ENCODE measurements around the gene GPR158.
"Not testable (repeated sequence)": the region's sequence is repeated elsewhere in the genome, so short reads cannot be mapped to it uniquely, and the experiment has no call there.

The GPR158 gene, protein sequence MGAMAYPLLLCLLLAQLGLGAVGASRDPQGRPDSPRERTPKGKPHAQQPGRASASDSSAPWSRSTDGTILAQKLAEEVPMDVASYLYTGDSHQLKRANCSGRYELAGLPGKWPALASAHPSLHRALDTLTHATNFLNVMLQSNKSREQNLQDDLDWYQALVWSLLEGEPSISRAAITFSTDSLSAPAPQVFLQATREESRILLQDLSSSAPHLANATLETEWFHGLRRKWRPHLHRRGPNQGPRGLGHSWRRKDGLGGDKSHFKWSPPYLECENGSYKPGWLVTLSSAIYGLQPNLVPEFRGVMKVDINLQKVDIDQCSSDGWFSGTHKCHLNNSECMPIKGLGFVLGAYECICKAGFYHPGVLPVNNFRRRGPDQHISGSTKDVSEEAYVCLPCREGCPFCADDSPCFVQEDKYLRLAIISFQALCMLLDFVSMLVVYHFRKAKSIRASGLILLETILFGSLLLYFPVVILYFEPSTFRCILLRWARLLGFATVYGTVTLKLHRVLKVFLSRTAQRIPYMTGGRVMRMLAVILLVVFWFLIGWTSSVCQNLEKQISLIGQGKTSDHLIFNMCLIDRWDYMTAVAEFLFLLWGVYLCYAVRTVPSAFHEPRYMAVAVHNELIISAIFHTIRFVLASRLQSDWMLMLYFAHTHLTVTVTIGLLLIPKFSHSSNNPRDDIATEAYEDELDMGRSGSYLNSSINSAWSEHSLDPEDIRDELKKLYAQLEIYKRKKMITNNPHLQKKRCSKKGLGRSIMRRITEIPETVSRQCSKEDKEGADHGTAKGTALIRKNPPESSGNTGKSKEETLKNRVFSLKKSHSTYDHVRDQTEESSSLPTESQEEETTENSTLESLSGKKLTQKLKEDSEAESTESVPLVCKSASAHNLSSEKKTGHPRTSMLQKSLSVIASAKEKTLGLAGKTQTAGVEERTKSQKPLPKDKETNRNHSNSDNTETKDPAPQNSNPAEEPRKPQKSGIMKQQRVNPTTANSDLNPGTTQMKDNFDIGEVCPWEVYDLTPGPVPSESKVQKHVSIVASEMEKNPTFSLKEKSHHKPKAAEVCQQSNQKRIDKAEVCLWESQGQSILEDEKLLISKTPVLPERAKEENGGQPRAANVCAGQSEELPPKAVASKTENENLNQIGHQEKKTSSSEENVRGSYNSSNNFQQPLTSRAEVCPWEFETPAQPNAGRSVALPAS (N-terminal part only)

GRCh38 chr10:25174461-25175230, at the start of gene GPR158:
TSS of gene GPR158 (plus strand) at chr10:25175001. CDS start at chr10:25175421, 420 bp downstream.
- no peak within 1 kb of the TSS for H3K4me3 ChIP-seq (ENCODE audit: low read length)

GRCh38 chr10:25125201-25125611, 49.6 kb upstream of the GPR158 start:
- no peak overlapping the region for H3K4me3 ChIP-seq (ENCODE audit: low read length)
- TF ChIP-seq ZNF274 (IDR thresholded peaks at IDR 0.05; ENCODE audit: low read depth, low read length), result no peak

More at GRCh38 chr10:25174461-25175230, at the start of gene GPR158:
- no peak for TF ChIP-seq ZNF274 (IDR thresholded peaks at IDR 0.05; ENCODE audit: low read depth, low read length)

DNA sequence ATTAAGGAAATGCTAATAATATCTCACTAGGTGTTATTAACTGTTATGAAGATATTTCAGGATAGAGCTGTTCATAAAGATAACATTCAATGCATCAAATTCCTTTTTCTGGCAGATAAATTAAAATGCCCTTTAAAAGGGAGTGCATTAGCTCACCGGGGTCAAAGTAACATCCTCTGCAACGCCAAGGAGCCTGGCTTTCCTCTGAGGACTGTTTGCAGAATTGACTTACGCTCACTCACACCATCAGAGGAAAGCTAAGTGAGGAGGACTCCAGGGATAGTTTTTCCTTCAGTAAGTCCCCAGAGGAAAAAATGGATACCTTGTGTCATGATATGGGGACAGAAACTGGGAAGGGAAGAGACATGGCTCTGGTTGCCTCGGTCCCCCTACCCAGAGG, 45.2 kb upstream of the GPR158 start:
- TF ChIP-seq ZNF274 (IDR thresholded peaks at IDR 0.05; ENCODE audit: low read depth, low read length), result no peak
- no peak overlapping the region for H3K4me3 ChIP-seq (ENCODE audit: low read length)

- H3K4me3 ChIP-seq (ENCODE audit: low read length), result no peak overlapping the region
- no peak for TF ChIP-seq ZNF274 (IDR thresholded peaks at IDR 0.05; ENCODE audit: low read depth, low read length)
These were observed 43.9 kb upstream of the GPR158 start for GRCh38 chr10:25130906-25131305.

DNA sequence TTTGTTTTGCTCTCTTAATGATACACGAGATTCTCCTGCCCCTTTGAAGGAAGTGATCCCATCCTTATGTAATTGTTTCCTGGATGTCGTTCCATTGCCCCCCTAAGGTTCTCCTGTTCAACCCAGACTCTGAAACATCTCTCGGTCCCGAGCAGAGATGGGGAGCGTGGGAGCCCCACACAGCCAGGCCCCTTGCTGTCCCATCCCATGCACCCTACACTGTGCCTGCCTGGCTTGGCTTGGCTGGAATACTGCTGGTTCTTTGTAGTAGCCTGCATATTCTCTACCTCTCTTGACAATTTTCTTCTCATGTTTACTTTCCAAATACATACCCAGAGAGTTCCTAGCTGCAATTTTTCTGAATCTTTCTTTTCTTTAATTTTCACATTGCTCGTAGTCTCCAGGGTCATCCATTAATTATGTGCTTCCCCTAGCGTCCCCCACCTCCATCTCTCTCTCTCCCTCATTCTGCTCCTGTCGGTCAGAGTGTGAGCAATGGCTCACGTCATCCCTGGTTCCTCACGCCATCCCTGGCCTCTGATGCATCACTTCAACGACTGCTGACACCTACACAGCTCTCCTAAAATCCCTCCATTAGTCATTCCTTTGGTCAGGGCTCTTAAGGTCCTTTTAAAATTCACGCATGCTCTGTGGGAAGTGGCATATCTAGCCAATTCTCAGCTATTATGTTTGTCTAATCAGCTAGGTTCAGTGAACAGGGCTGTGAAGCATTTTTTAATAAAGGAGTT, 32.5 kb upstream of the GPR158 start:
- no peak for TF ChIP-seq ZNF274 (IDR thresholded peaks at IDR 0.05; ENCODE audit: low read depth, low read length)
- H3K4me3 ChIP-seq (ENCODE audit: low read length), result no peak overlapping the region

GRCh38 chr10:25157650-25158049, 17.2 kb upstream of the GPR158 start:
- no peak for TF ChIP-seq ZNF274 (IDR thresholded peaks at IDR 0.05; ENCODE audit: low read depth, low read length)
- H3K4me3 ChIP-seq (ENCODE audit: low read length), result no peak overlapping the region

DNA sequence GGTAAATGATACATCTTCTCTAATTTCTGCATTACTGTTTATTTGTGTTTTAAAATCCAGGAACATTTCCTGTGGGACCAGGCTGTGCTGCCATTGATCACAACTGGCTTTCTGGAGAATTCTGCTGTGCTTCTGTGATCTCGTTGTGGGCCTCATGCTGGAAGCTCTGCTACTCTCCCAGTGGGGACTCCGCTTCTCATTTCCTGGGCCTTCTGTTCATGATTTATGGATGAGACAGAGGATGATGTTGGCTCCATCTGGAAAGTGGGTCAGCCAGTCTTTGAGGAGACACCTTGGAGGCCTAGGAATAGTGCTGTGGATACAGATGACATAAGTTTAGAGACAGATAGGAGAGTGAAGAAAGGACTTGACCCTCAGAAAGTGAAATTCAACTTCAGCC, 15.2 kb upstream of the GPR158 start:
- no peak overlapping the region for H3K4me3 ChIP-seq (ENCODE audit: low read length)
- TF ChIP-seq ZNF274 (IDR thresholded peaks at IDR 0.05; ENCODE audit: low read depth, low read length), result no peak

- no peak for TF ChIP-seq ZNF274 (IDR thresholded peaks at IDR 0.05; ENCODE audit: low read depth, low read length)
- no peak overlapping the region for H3K4me3 ChIP-seq (ENCODE audit: low read length)
These were observed 12.4 kb upstream of the GPR158 start for GRCh38 chr10:25162391-25162790.

GRCh38 chr10:25163464-25163863, 11.3 kb upstream of the GPR158 start:
- not testable (repeated sequence) for H3K4me3 ChIP-seq (ENCODE audit: low read length)

DNA sequence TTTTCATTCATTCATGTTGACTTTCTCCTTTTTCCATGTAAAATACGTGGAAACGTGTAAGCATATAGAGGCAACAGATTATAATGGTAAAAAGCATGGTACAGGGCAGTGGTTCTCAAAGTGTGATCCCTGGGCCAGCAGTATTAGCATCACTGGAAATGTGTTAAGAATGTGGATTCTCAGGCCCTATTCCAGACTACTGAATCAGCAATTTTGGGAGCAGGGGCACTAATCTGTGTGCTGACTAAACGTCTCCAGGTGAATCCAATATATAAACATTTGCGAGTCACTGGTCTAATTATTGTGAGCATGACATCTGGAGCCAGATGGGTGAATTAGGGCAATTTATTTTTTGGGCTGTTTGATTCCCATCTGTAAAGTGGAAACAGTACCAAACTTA, 5.1 kb upstream of the GPR158 start:
- no peak overlapping the region for H3K4me3 ChIP-seq (ENCODE audit: low read length)
- no peak for TF ChIP-seq ZNF274 (IDR thresholded peaks at IDR 0.05; ENCODE audit: low read depth, low read length)

DNA sequence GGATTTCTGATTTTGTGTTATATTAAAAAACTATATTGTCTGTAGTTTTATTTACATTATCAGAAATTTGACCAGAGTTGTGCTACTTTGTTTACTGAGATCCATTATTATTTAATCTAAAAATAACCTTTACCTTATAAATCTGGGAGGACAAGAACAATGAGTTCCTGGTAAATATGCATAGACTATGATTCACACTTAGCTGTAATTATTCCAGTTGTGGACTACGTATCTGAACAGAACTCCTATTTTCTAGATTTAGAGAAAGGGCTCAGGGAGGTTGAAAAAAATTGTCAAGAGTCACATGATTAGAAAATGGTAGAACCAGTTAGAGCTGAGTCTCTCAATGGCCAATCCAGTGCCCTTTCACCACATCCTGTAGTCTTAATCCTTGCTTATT, 4.2 kb upstream of the GPR158 start:
- TF ChIP-seq ZNF274 (IDR thresholded peaks at IDR 0.05; ENCODE audit: low read depth, low read length), result no peak
- no peak overlapping the region for H3K4me3 ChIP-seq (ENCODE audit: low read length)

- no peak overlapping the region for H3K4me3 ChIP-seq (ENCODE audit: low read length)
- no peak for TF ChIP-seq ZNF274 (IDR thresholded peaks at IDR 0.05; ENCODE audit: low read depth, low read length)
These were observed 973 bp downstream of the GPR158 start for GRCh38 chr10:25175527-25176420.

All from GM08714 (cell line).